ENCODE data around the gene ADGRB3.

GRCh38 chr6:69279805-69280204 lies 644.7 kb downstream of the ADGRB3 start:
- TF ChIP-seq, protein P1, sequence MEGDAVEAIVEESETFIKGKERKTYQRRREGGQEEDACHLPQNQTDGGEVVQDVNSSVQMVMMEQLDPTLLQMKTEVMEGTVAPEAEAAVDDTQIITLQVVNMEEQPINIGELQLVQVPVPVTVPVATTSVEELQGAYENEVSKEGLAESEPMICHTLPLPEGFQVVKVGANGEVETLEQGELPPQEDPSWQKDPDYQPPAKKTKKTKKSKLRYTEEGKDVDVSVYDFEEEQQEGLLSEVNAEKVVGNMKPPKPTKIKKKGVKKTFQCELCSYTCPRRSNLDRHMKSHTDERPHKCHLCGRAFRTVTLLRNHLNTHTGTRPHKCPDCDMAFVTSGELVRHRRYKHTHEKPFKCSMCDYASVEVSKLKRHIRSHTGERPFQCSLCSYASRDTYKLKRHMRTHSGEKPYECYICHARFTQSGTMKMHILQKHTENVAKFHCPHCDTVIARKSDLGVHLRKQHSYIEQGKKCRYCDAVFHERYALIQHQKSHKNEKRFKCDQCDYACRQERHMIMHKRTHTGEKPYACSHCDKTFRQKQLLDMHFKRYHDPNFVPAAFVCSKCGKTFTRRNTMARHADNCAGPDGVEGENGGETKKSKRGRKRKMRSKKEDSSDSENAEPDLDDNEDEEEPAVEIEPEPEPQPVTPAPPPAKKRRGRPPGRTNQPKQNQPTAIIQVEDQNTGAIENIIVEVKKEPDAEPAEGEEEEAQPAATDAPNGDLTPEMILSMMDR (IDR thresholded peaks at IDR 0.05): no peak
- no peak for TF ChIP-seq POLR2A (IDR thresholded peaks at IDR 0.05)
